Spleen (tissue), 11 donors: Measurements from ENCODE around the gene CFAP157. TPM values are rescaled to one million over a fixed set of nuclear protein-coding genes. Genes with fewer than 3 reads are reported as not detected.
A peak's percentile ranks its signal among the peaks of the same experiment; 100 is the strongest.

ENCODE experiments used
- DNase-seq: peaks from one replicate; pipeline ENCODE4 v3.0.0-alpha.2; 2020
- H3K27ac ChIP-seq, 8 donors: fragments of 200-600 bp; sonication (generic) in 7 of 8; 1 replicate in 4 of 8; 2 replicates in 4 of 8; pipeline versions ENCODE4 v1.5.0 to v1.8.0; 2016 to 2021; ENCODE audit warnings: inconsistent platforms in 4 of 8, mild to moderate bottlenecking in 4 of 8, moderate library complexity in 1 of 8
- H3K27me3 ChIP-seq, 7 donors: fragments of 200-600 bp; sonication (generic) in 6 of 7; replicated peaks in 1 of 7; 1 replicate in 4 of 7; 2 replicates in 3 of 7; pipeline versions ENCODE4 v1.5.0 to v1.8.0; 2016 to 2021; ENCODE audit warnings: inconsistent platforms in 3 of 7, mild to moderate bottlenecking in 1 of 7
- H3K36me3 ChIP-seq, 6 donors: fragments of 200-600 bp; sonication (generic) in 5 of 6; 1 replicate in 4 of 6; 2 replicates in 2 of 6; pipeline versions ENCODE4 v1.5.0 to v1.8.0; 2016 to 2021; ENCODE audit warnings: inconsistent platforms in 2 of 6
- H3K4me1 ChIP-seq, 6 donors: fragments of 200-600 bp; sonication (generic) in 5 of 6; 1 replicate in 3 of 6; 2 replicates in 3 of 6; pipeline versions ENCODE4 v1.5.0 to v1.8.0; 2016 to 2021; ENCODE audit warnings: inconsistent platforms in 3 of 6
- H3K4me3 ChIP-seq, 8 donors: fragments of 200-600 bp; sonication (generic) in 7 of 8; 1 replicate in 4 of 8; 2 replicates in 4 of 8; pipeline versions ENCODE4 v1.5.0 to v1.8.0; 2016 to 2021; ENCODE audit warnings: inconsistent platforms in 4 of 8, mild to moderate bottlenecking in 4 of 8, moderate library complexity in 2 of 8
- H3K9me3 ChIP-seq, 8 donors: fragments of 200-600 bp; sonication (generic) in 7 of 8; 1 replicate in 4 of 8; 2 replicates in 4 of 8; pipeline versions ENCODE4 v1.5.0 to v1.8.0; 2016 to 2021; ENCODE audit warnings: inconsistent platforms in 4 of 8
- CTCF ChIP-seq, 11 experiments: fragments of 200-600 bp in 7 of 11; fragments of 450-650 bp in 4 of 11; sonication (generic) in 4 of 11; IDR thresholded peaks in 8 of 11; conservative IDR thresholded peaks in 3 of 11; 1 replicate in 7 of 11; 2 replicates in 4 of 11; pipeline versions ENCODE4 v1.4.0 to v1.8.0; 2016 to 2021; ENCODE audit warnings: antibody characterized with exemption in 11 of 11, inconsistent platforms in 4 of 11, mild to moderate bottlenecking in 1 of 11
- POLR2A ChIP-seq, 3 donors: fragments of 450-650 bp; IDR thresholded peaks; one replicate each; pipeline ENCODE4 v1.5.1; 2017; ENCODE audit warnings: antibody characterized with exemption in 3 of 3, mild to moderate bottlenecking in 1 of 3
- POLR2AphosphoS5 ChIP-seq, 3 donors: sonication (generic); formaldehyde crosslinking; IDR thresholded peaks; one replicate each; pipeline ENCODE4 v1.5.1; 2017; ENCODE audit warnings: antibody characterized with exemption in 3 of 3
- WGBS, 5 donors: extraction: QIAGEN DNeasy Blood & Tissue Kit in 3 of 5; methylation state at CpG; one replicate each; pipeline versions ENCODE4 v1.1.5 to v1.1.7; 2013 to 2018; 5-methylcytosine and 5-hydroxymethylcytosine counted together
- intact Hi-C: fragments of 100-400 bp; cut with DNase I; formaldehyde crosslinking; loops from one replicate; pipeline ENCODE4 v1.15.0; 2023; ENCODE audit warnings: low total_unique reads
- polyA plus RNA-seq, 3 donors: library from polyadenylated mRNA; stranded (reverse); fragments of 200-250 nt; gene quantifications; one replicate each; pipeline ENCODE4 v1.2.1, GENCODE V29; 2013
- total RNA-seq, 7 donors: library from RNA; depleted of rRNA in 3 of 7; stranded (reverse); fragments of >200 nt in 3 of 7; fragmentation: NEBNext Ultra II Directional in 4 of 7; extraction: Animal tissue kit (Norgen Biotek cat#: 25700) in 4 of 7; gene quantifications; one replicate each; pipeline versions ENCODE4 v1.1.0 to v1.2.1, GENCODE V29; 2016 to 2021
- donor health status: healthy with polysubstance abuse.
- donor health status: DM: no; HTN: no; CAD: no; lungs with moderate emphysema.
- donor health status: DM: no; HTN: no; CAD: no.
- donor health status: Bipolar disorder and iron deficiency.
- donor health status: healthy.
- donor health status: DM: no; HTN: no; CAD: no.
- donor health status: DM: yes; HTN: yes; CAD: no.

Gene CFAP157
- total and polyA plus RNA-seq, 10 donors = 0.09 to 0.21 (median 0.13) TPM; not detected in 3

- Histone ChIP-seq H3K4me1 (peaks cover 5 to 51% (median 29%) of the 10 kb centered on the region in 6 donors), H3K27ac (no peak overlapping the region), H3K4me3 (no peak overlapping the region), H3K9me3 (no peaks in the 10 kb centered on the region), H3K27me3 (peaks cover 0 to 2% (median 0%) of the 10 kb centered on the region in 7 donors), H3K36me3 (peaks cover 0 to 36% (median 13%) of the 10 kb centered on the region in 6 donors)
- 86 to 94% (median 91%) methylated on average over 8 of the region's 8 CpGs for WGBS, 5 donors
- TF ChIP-seq POLR2AphosphoS5 (IDR thresholded peaks at IDR 0.05) (no peak), POLR2A (IDR thresholded peaks at IDR 0.05) (no peak), CTCF (IDR thresholded peaks at IDR 0.05 in 8 of 11, conservative IDR thresholded peaks at IDR 0.05 in 3 of 11) (no peak)
- intact Hi-C loops = loop anchor here (10.0 kb wide), 1 partner anchor 224 kb away; no protein-coding TSS in a partner anchor
- no peak for DNase-seq
Observed at GRCh38 chr9:127728808-127729207, 22.0 kb downstream of the CFAP157 start.

GRCh38 chr9:127729522-127730256, 22.9 kb downstream of the CFAP157 start:
- Histone ChIP-seq H3K36me3 (peaks cover 0 to 36% (median 13%) of the 10 kb centered on the region in 6 donors), H3K9me3 (no peaks in the 10 kb centered on the region), H3K27ac (peak overlapping the region in 5 of 8 donors; percentile 30 to 62 (median 50)), H3K27me3 (peaks cover 0 to under 1% (median 0%) of the 10 kb centered on the region in 7 donors), H3K4me3 (no peak overlapping the region), H3K4me1 (peaks cover 11 to 52% (median 33%) of the 10 kb centered on the region in 6 donors)
- TF ChIP-seq POLR2A (IDR thresholded peaks at IDR 0.05) (no peak), CTCF (IDR thresholded peaks at IDR 0.05 in 8 of 11, conservative IDR thresholded peaks at IDR 0.05 in 3 of 11) (no peak), POLR2AphosphoS5 (IDR thresholded peaks at IDR 0.05) (no peak)
- intact Hi-C loops = loop anchor here (5.0 to 10.0 kb wide), 2 partner anchors 137 to 225 kb away; no protein-coding TSS in a partner anchor
- 89 to 95% (median 90%) methylated on average over 7 to 18 of the region's 18 CpGs for WGBS, 5 donors
- no peak for DNase-seq

GRCh38 chr9:127730262-127730661, 23.5 kb downstream of the CFAP157 start:
- intact Hi-C loops = loop anchor here (5.0 kb wide), 1 partner anchor 138 kb away; no protein-coding TSS in a partner anchor
- Histone ChIP-seq H3K9me3 (no peaks in the 10 kb centered on the region), H3K4me1 (peaks cover 11 to 52% (median 35%) of the 10 kb centered on the region in 6 donors), H3K27me3 (no peaks in the 10 kb centered on the region), H3K4me3 (no peak overlapping the region), H3K27ac (peak overlapping the region in 5 of 8 donors; percentile 30 to 62 (median 51)), H3K36me3 (peaks cover 0 to 36% (median 13%) of the 10 kb centered on the region in 6 donors)
- WGBS, 5 donors = 86 to 93% (median 90%) methylated on average over 6 to 9 of the region's 9 CpGs
- DNase-seq = no peak
- TF ChIP-seq CTCF (IDR thresholded peaks at IDR 0.05 in 8 of 11, conservative IDR thresholded peaks at IDR 0.05 in 3 of 11) (no peak), POLR2AphosphoS5 (IDR thresholded peaks at IDR 0.05) (no peak), POLR2A (IDR thresholded peaks at IDR 0.05) (no peak)
